ACHN (cell line): Measurements from ENCODE around the gene ZNF670.
"Not testable (repeated sequence)": the region's sequence is repeated elsewhere in the genome, so short reads cannot be mapped to it uniquely, and the experiment has no call there.

ENCODE experiments used
- DNase-seq: peaks from one replicate; pipeline ENCODE4 v3.0.0-alpha.2; 2015
- in situ Hi-C: cut with HindIII; loops from 2 replicates; pipeline ENCODE4 v1.10.0; 2017; ENCODE audit warnings: low sequenced_read_pairs, low pct_ligation_motif_present, low pct_unique_long_range_greater_than_20kb

The ZNF670 gene

GRCh38 chr1:247078258-247079140 is at the start of gene ZNF670:
TSS of gene ZNF670 (minus strand) at chr1:247078811. CDS start at chr1:247078596, 215 bp downstream.
- in situ Hi-C loops, result no loop called here
- peak; percentile 98 for DNase-seq

- in situ Hi-C loops, result not testable (repeated sequence)
Measured at GRCh38 chr1:247127519-247128282, 49.1 kb upstream of the ZNF670 start.

GRCh38 chr1:247126601-247127000 is 48.0 kb upstream of the ZNF670 start:
- DNase-seq, in situ Hi-C loops: not testable (repeated sequence)

More at GRCh38 chr1:247127519-247128282, 49.1 kb upstream of the ZNF670 start:
- DNase-seq, result not testable (repeated sequence)

GRCh38 chr1:247126166-247126565 is 47.6 kb upstream of the ZNF670 start:
- in situ Hi-C loops, DNase-seq: not testable (repeated sequence)

- in situ Hi-C loops, result no loop called here
- DNase-seq, result no peak
Measured at GRCh38 chr1:247121382-247121781, 42.8 kb upstream of the ZNF670 start.

- in situ Hi-C loops, DNase-seq: not testable (repeated sequence)
Measured at GRCh38 chr1:247120408-247120668, 41.7 kb upstream of the ZNF670 start.

GRCh38 chr1:247119600-247120407 is 41.2 kb upstream of the ZNF670 start:
- in situ Hi-C loops, result no loop called here

GRCh38 chr1:247118946-247119446 is 40.4 kb upstream of the ZNF670 start:
- peak; percentile 16 for DNase-seq
- in situ Hi-C loops, result no loop called here

More at GRCh38 chr1:247119600-247120407, 41.2 kb upstream of the ZNF670 start:
- no peak for DNase-seq

GRCh38 chr1:247115545-247115944 is 36.9 kb upstream of the ZNF670 start:
- DNase-seq, result no peak
- in situ Hi-C loops, result no loop called here

GRCh38 chr1:247115141-247115510 is 36.5 kb upstream of the ZNF670 start:
- no peak for DNase-seq
- in situ Hi-C loops, result no loop called here

- in situ Hi-C loops, result no loop called here
- DNase-seq, result no peak
Measured at GRCh38 chr1:247114351-247115140, 35.9 kb upstream of the ZNF670 start.

GRCh38 chr1:247113733-247114271 is 35.2 kb upstream of the ZNF670 start:
- DNase-seq, result no peak
- in situ Hi-C loops, result no loop called here

- in situ Hi-C loops, result no loop called here
- DNase-seq, result no peak
Measured at GRCh38 chr1:247113094-247113497, 34.5 kb upstream of the ZNF670 start.

- in situ Hi-C loops, result no loop called here
- DNase-seq, result no peak
Measured at GRCh38 chr1:247112479-247112781, 33.8 kb upstream of the ZNF670 start.

- in situ Hi-C loops, result no loop called here
- peak; percentile 25 for DNase-seq
Measured at GRCh38 chr1:247111700-247112478, 33.3 kb upstream of the ZNF670 start.

GRCh38 chr1:247111259-247111699 is 32.7 kb upstream of the ZNF670 start:
- in situ Hi-C loops, result no loop called here
- no peak for DNase-seq

GRCh38 chr1:247110627-247111258 is 32.1 kb upstream of the ZNF670 start:
- DNase-seq, result no peak
- in situ Hi-C loops, result no loop called here
